ENCODE results near the gene EEIG1.

EEIG1 gene

GRCh38 chr9:127941062-127941960 is 39.5 kb downstream of the EEIG1 start:
- no peak for DNase-seq (ENCODE audit: low read depth)

GRCh38 chr9:127940593-127940992 is 40.2 kb downstream of the EEIG1 start:
- DNase-seq (ENCODE audit: low read depth), result no peak

GRCh38 chr9:127938298-127938690 is 42.5 kb downstream of the EEIG1 start:
- no peak for DNase-seq (ENCODE audit: low read depth)

GRCh38 chr9:127937388-127938297 is 43.1 kb downstream of the EEIG1 start, which contains the start of gene DPM2:
Gene DPM2 (minus strand): TSS chr9:127937854. CDS start chr9:127937820, 34 bp downstream.
- DNase-seq (ENCODE audit: low read depth), result peak; percentile 78

- DNase-seq (ENCODE audit: low read depth), result no peak
These were observed 43.8 kb downstream of the EEIG1 start for GRCh38 chr9:127937056-127937387.

- DNase-seq (ENCODE audit: low read depth), result no peak
These were observed 44.4 kb downstream of the EEIG1 start for GRCh38 chr9:127936347-127936852.

GRCh38 chr9:127935765-127936221 is 45.0 kb downstream of the EEIG1 start:
- no peak for DNase-seq (ENCODE audit: low read depth)

GRCh38 chr9:127934986-127935385 is 45.8 kb downstream of the EEIG1 start:
- DNase-seq (ENCODE audit: low read depth), result no peak

GRCh38 chr9:127934248-127934647 is 46.5 kb downstream of the EEIG1 start:
- no peak for DNase-seq (ENCODE audit: low read depth)

- DNase-seq (ENCODE audit: low read depth), result peak; percentile 66
These were observed 49.5 kb downstream of the EEIG1 start for GRCh38 chr9:127931092-127931881.

All from fibroblast of gingiva (primary cell).